ENCODE measurements around the gene SAMD11. TPM values are rescaled to one million over a fixed set of nuclear protein-coding genes. Genes with fewer than 3 reads are reported as not detected.
"Not testable (repeated sequence)": the region's sequence is repeated elsewhere in the genome, so short reads cannot be mapped to it uniquely, and the experiment has no call there.

SAMD11 gene
- total RNA-seq, 4 donors from 2014 or later: 2.6 to 15.9 (median 11.5) TPM

DNA sequence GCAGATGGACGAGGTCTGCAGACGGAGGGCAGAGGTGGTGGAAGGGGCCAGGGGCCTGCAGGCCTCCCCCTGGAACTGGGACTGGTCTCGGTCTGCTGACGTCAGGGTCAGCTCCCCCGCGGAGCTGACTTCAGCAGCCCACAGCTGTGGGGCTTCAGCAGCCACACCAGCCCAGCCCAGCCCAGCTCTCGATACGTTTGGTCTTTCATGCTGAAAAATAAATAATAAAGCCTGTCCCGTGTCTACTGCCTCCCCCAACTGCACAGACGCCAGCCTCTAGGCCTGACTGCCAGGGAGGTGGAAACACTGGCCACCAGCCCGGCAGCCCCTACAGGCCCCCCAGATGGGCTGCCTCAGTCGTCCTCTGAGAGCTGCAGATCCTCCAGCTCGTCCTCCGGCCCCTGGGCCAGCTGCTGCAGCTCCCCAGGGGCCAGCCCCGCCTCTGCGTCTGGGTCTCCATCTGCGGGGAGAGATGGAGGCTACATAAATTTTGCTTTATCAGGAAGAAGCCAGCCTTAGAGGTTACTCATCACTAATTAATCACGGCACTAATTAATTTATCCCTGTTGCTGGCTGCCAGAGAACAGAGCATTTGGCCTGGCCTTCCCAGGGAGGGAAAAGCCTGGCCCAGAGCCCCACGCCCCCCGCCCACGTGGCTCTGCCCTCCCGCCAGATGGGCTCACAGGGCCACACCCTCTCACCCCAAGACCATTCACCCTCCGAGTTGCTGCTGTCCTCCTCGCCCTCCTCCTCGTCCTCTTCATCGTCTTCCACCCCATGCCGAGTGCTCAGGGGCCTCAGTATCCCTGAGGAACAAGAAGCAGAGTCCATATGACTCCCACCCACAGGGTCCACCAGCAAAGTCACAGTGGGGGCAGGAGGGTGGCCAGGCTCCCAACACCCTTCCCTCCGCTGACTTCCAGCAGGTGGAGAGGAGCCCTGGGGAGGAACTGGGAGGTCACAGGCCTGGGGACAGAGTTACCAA lies 20.9 kb downstream of the SAMD11 start:
- Histone ChIP-seq H3K4me1 (peaks cover 0 to 35% (median 24%) of the 10 kb centered on the region in 4 donors), H3K27me3 (peaks cover 0 to 28% of the 10 kb centered on the region in 2 donors), H3K4me3 (no peak overlapping the region), H3K27ac (no peak overlapping the region), H3K36me3 (peaks cover 9 to 61% (median 12%) of the 10 kb centered on the region in 3 donors), H3K9me3 (no peaks in the 10 kb centered on the region)
- WGBS, 2 donors: 58 to 61% methylated on average over 26 to 28 of the region's 28 CpGs
- TF ChIP-seq EP300 (IDR thresholded peaks at IDR 0.05): no peak
- TF ChIP-seq, protein P1, sequence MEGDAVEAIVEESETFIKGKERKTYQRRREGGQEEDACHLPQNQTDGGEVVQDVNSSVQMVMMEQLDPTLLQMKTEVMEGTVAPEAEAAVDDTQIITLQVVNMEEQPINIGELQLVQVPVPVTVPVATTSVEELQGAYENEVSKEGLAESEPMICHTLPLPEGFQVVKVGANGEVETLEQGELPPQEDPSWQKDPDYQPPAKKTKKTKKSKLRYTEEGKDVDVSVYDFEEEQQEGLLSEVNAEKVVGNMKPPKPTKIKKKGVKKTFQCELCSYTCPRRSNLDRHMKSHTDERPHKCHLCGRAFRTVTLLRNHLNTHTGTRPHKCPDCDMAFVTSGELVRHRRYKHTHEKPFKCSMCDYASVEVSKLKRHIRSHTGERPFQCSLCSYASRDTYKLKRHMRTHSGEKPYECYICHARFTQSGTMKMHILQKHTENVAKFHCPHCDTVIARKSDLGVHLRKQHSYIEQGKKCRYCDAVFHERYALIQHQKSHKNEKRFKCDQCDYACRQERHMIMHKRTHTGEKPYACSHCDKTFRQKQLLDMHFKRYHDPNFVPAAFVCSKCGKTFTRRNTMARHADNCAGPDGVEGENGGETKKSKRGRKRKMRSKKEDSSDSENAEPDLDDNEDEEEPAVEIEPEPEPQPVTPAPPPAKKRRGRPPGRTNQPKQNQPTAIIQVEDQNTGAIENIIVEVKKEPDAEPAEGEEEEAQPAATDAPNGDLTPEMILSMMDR (IDR thresholded peaks at IDR 0.05): no peak
- no peak for TF ChIP-seq POLR2A (IDR thresholded peaks at IDR 0.05)
- no peak for DNase-seq (ENCODE audit: low spot score in 2 of 2)

GRCh38 chr1:945688-946556 lies 22.2 kb downstream of the SAMD11 start:
- Histone ChIP-seq H3K4me3 (no peak overlapping the region), H3K27me3 (peaks cover 0 to 19% of the 10 kb centered on the region in 2 donors), H3K36me3 (peaks cover 12 to 74% (median 15%) of the 10 kb centered on the region in 3 donors), H3K27ac (no peak overlapping the region), H3K4me1 (peaks cover 0 to 23% (median 18%) of the 10 kb centered on the region in 4 donors), H3K9me3 (no peaks in the 10 kb centered on the region)
- WGBS, 2 donors: 84 to 85% methylated on average over 27 of the region's 29 CpGs
- no peak for DNase-seq (ENCODE audit: low spot score in 2 of 2)
- TF ChIP-seq, protein P1 (IDR thresholded peaks at IDR 0.05): no peak
- TF ChIP-seq EP300 (IDR thresholded peaks at IDR 0.05) (no peak), POLR2A (IDR thresholded peaks at IDR 0.05) (no peak)

GRCh38 chr1:946811-947210 lies 23.1 kb downstream of the SAMD11 start:
- Histone ChIP-seq H3K27me3 (peaks cover 0 to 12% of the 10 kb centered on the region in 2 donors), H3K36me3 (peaks cover 14 to 83% (median 15%) of the 10 kb centered on the region in 3 donors), H3K4me1 (peaks cover 0 to 14% (median 9%) of the 10 kb centered on the region in 4 donors)
- DNase-seq (ENCODE audit: low spot score in 2 of 2); H3K4me3 ChIP-seq; H3K27ac ChIP-seq; H3K9me3 ChIP-seq: not testable (repeated sequence)
- 91% methylated on average over 13 of the region's 13 CpGs for WGBS, 2 donors

GRCh38 chr1:947958-948357 lies 24.2 kb downstream of the SAMD11 start:
- peaks cover 15 to 95% (median 20%) of the 10 kb centered on the region in 3 donors for H3K36me3 ChIP-seq

GRCh38 chr1:950268-950667 lies 26.5 kb downstream of the SAMD11 start:
- Histone ChIP-seq H3K4me3 (no peak overlapping the region), H3K27ac (no peak overlapping the region), H3K9me3 (no peaks in the 10 kb centered on the region), H3K36me3 (peaks cover 15 to 100% (median 40%) of the 10 kb centered on the region in 3 donors), H3K4me1 (no peaks in the 10 kb centered on the region), H3K27me3 (no peaks in the 10 kb centered on the region)
- no peak for DNase-seq (ENCODE audit: low spot score in 2 of 2)
- 91 to 96% methylated on average over 8 to 9 of the region's 9 CpGs for WGBS, 2 donors
- TF ChIP-seq POLR2A (IDR thresholded peaks at IDR 0.05) (no peak), EP300 (IDR thresholded peaks at IDR 0.05) (no peak)
- TF ChIP-seq, protein P1 (IDR thresholded peaks at IDR 0.05): no peak

More at GRCh38 chr1:947958-948357, 24.2 kb downstream of the SAMD11 start:
- H3K27ac ChIP-seq: no peak overlapping the region
- H3K4me1 ChIP-seq: peaks cover 0 to 3% (median under 1%) of the 10 kb centered on the region in 4 donors
- no peak overlapping the region for H3K4me3 ChIP-seq
- no peaks in the 10 kb centered on the region for H3K9me3 ChIP-seq
- 81 to 85% methylated on average over 11 to 14 of the region's 15 CpGs for WGBS, 2 donors
- DNase-seq (ENCODE audit: low spot score in 2 of 2): no peak
- TF ChIP-seq EP300 (IDR thresholded peaks at IDR 0.05): no peak
- no peak for TF ChIP-seq POLR2A (IDR thresholded peaks at IDR 0.05)
- TF ChIP-seq, protein P1 (IDR thresholded peaks at IDR 0.05): no peak
- peaks cover 0 to 4% of the 10 kb centered on the region in 2 donors for H3K27me3 ChIP-seq
